Measurements from ENCODE around the gene LYG1. TPM values are rescaled to one million over a fixed set of nuclear protein-coding genes. Genes with fewer than 3 reads are reported as not detected.
A peak's percentile ranks its signal among the peaks of the same experiment; 100 is the strongest.

Gene LYG1
- total and polyA plus RNA-seq, 2 of the 13 experiments (the other 11 are each of a cell fraction or from before 2014, with no cell fraction given) = 1.00 to 2.9 TPM

DNA sequence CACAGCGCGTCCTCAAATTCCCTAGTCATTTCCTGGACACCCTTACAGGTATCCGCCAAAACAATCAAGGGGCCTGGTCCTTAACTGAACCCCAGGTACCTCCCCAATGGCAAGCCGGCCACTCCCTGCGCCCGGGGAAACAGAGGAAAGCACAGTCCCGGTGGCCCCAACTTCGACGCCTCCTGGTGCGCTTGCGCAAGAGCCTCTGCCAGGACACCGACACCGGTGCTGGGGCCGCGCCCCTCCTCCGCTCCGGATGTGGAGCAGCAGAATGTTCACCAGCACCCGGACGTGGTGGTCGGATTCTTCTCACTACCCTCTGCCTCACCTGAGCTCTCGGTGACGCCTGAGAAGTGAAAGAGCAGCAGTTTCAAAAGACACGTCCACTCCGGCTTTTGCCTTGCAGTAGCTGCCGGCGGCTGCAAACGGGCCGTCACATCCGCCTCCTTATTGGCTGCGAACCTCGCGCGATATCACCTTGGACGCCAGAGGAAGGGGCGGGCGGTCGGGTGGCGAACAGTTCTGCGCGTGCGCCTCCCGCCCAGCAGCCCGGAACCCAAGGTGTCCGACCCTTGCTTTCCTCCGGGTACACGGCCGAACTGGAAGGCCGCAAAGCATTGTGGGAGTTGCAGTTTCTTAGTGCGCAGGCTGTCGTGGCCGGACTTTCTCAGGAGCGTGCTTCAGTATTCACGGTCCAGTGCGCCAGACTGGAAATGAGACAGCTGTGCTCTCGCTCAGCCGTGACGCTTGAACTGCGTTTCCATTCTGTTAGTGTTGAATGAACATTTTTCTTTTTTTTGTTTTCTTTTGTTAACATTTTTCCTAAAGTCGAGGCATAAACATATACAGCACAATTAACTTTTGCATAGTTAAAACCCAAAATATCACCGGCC lies 35.2 kb upstream of the LYG1 start, which contains the start of gene TXNDC9 (continued):
- peak; percentile 98; the same call in 1 of the 2 replicates for TF ChIP-seq TRAFD1 (CRISPR knock-in tag; IDR thresholded peaks at IDR 0.05; ENCODE audit: borderline replicate concordance)
- peak; percentile 96 for TF ChIP-seq ZNF883 (CRISPR knock-in tag; IDR thresholded peaks at IDR 0.05; ENCODE audit: not compliant biosample characterization)
- peak; percentile 99 for TF ChIP-seq POLR2AphosphoS5 (IDR thresholded peaks at IDR 0.05; ENCODE audit: low read depth, low read length)
- peak; percentile 78; the same call in 1 of the 2 replicates for TF ChIP-seq ZNF607 (CRISPR knock-in tag; IDR thresholded peaks at IDR 0.05; ENCODE audit: borderline replicate concordance)
- TF ChIP-seq, protein P1, sequence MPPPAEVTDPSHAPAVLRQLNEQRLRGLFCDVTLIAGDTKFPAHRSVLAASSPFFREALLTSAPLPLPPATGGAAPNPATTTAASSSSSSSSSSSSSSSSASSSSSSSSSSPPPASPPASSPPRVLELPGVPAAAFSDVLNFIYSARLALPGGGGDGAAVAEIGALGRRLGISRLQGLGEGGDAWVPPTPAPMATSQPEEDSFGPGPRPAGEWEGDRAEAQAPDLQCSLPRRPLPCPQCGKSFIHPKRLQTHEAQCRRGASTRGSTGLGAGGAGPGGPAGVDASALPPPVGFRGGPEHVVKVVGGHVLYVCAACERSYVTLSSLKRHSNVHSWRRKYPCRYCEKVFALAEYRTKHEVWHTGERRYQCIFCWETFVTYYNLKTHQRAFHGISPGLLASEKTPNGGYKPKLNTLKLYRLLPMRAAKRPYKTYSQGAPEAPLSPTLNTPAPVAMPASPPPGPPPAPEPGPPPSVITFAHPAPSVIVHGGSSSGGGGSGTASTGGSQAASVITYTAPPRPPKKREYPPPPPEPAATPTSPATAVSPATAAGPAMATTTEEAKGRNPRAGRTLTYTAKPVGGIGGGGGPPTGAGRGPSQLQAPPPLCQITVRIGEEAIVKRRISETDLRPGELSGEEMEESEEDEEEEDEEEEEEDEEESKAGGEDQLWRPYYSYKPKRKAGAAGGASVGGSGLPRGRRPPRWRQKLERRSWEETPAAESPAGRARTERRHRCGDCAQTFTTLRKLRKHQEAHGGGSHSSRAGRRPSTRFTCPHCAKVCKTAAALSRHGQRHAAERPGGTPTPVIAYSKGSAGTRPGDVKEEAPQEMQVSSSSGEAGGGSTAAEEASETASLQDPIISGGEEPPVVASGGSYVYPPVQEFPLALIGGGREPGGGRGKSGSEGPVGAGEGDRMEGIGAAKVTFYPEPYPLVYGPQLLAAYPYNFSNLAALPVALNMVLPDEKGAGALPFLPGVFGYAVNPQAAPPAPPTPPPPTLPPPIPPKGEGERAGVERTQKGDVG (CRISPR knock-in tag; IDR thresholded peaks at IDR 0.05; ENCODE audit: borderline replicate concordance) = peak; percentile 98; the same call in 1 of the 2 replicates
- TF ChIP-seq MAZ (IDR thresholded peaks at IDR 0.05; ENCODE audit: borderline replicate concordance, low read depth, low read length) = peak; percentile 83; the same call in 1 of the 2 replicates
- TF ChIP-seq MAZ (CRISPR knock-in tag; IDR thresholded peaks at IDR 0.05; ENCODE audit: low read depth) = peak; percentile 65; the same call in 1 of the 2 replicates
- peak; percentile 84 for TF ChIP-seq ZBTB7A (CRISPR knock-in tag; IDR thresholded peaks at IDR 0.05)
- TF ChIP-seq PHF21A (CRISPR knock-in tag; IDR thresholded peaks at IDR 0.05) = peak; percentile 80
- peak; percentile 71; the same call in 1 of the 2 replicates for TF ChIP-seq NR1H2 (CRISPR knock-in tag; IDR thresholded peaks at IDR 0.05; ENCODE audit: borderline replicate concordance, low read depth)
- no peak for TF ChIP-seq ZNF652 (CRISPR knock-in tag; IDR thresholded peaks at IDR 0.05; ENCODE audit: borderline replicate concordance, low read depth)
- TF ChIP-seq, protein P2, sequence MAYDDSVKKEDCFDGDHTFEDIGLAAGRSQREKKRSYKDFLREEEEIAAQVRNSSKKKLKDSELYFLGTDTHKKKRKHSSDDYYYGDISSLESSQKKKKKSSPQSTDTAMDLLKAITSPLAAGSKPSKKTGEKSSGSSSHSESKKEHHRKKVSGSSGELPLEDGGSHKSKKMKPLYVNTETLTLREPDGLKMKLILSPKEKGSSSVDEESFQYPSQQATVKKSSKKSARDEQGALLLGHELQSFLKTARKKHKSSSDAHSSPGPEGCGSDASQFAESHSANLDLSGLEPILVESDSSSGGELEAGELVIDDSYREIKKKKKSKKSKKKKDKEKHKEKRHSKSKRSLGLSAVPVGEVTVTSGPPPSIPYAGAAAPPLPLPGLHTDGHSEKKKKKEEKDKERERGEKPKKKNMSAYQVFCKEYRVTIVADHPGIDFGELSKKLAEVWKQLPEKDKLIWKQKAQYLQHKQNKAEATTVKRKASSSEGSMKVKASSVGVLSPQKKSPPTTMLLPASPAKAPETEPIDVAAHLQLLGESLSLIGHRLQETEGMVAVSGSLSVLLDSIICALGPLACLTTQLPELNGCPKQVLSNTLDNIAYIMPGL (CRISPR knock-in tag; IDR thresholded peaks at IDR 0.05; ENCODE audit: borderline replicate concordance in 1 of 2, low read depth in 1 of 2) = peak; percentile 74 to 95
- TF ChIP-seq ELF4 (CRISPR knock-in tag; IDR thresholded peaks at IDR 0.05; ENCODE audit: borderline replicate concordance) = no peak
- TF ChIP-seq ZNF484 (CRISPR knock-in tag; IDR thresholded peaks at IDR 0.05; ENCODE audit: borderline replicate concordance, low read depth) = no peak
- TF ChIP-seq NFIB (CRISPR knock-in tag; IDR thresholded peaks at IDR 0.05; ENCODE audit: borderline replicate concordance) = no peak
- TF ChIP-seq ZNF83 (CRISPR knock-in tag; IDR thresholded peaks at IDR 0.05; ENCODE audit: borderline replicate concordance) = peak; percentile 91; the same call in 1 of the 2 replicates
- TF ChIP-seq SMC3 (IDR thresholded peaks at IDR 0.05; ENCODE audit: low read length) = no peak; the same call in 1 of the 2 replicates
- TF ChIP-seq GATAD1 (CRISPR knock-in tag; IDR thresholded peaks at IDR 0.05) = peak; percentile 97
- peak; percentile 90 for TF ChIP-seq ZNF274 (CRISPR knock-in tag; IDR thresholded peaks at IDR 0.05)
- TF ChIP-seq ZFP36 (IDR thresholded peaks at IDR 0.05; ENCODE audit: borderline replicate concordance, low read depth, low read length, partially characterized antibody) = no peak
- TF ChIP-seq ZSCAN21 (CRISPR knock-in tag; IDR thresholded peaks at IDR 0.05; ENCODE audit: borderline replicate concordance) = peak; percentile 43; the same call in 1 of the 2 replicates
